Epithelial cell of alveolus of lung (primary cell): ENCODE measurements around the gene UBN1. TPM values are rescaled to one million over a fixed set of nuclear protein-coding genes. Genes with fewer than 3 reads are reported as not detected.

Source experiments
- total RNA-seq: library from RNA; depleted of rRNA; stranded (reverse); fragments of >200 nt; gene quantifications from 2 replicates; pipeline ENCODE4 v1.2.1, GENCODE V29; 2015

The UBN1 gene, protein sequence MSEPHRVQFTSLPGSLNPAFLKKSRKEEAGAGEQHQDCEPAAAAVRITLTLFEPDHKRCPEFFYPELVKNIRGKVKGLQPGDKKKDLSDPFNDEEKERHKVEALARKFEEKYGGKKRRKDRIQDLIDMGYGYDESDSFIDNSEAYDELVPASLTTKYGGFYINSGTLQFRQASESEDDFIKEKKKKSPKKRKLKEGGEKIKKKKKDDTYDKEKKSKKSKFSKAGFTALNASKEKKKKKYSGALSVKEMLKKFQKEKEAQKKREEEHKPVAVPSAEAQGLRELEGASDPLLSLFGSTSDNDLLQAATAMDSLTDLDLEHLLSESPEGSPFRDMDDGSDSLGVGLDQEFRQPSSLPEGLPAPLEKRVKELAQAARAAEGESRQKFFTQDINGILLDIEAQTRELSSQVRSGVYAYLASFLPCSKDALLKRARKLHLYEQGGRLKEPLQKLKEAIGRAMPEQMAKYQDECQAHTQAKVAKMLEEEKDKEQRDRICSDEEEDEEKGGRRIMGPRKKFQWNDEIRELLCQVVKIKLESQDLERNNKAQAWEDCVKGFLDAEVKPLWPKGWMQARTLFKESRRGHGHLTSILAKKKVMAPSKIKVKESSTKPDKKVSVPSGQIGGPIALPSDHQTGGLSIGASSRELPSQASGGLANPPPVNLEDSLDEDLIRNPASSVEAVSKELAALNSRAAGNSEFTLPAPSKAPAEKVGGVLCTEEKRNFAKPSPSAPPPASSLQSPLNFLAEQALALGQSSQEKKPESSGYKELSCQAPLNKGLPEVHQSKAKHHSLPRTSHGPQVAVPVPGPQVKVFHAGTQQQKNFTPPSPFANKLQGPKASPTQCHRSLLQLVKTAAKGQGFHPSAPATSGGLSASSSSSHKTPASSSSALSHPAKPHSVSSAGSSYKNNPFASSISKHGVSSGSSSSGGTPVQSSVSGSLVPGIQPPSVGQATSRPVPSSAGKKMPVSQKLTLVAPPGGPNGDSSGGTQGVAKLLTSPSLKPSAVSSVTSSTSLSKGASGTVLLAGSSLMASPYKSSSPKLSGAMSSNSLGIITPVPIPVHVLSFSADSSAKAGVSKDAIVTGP (N-terminal part only)
- 16.2 and 22.8 TPM in 2 replicates for total RNA-seq

DNA sequence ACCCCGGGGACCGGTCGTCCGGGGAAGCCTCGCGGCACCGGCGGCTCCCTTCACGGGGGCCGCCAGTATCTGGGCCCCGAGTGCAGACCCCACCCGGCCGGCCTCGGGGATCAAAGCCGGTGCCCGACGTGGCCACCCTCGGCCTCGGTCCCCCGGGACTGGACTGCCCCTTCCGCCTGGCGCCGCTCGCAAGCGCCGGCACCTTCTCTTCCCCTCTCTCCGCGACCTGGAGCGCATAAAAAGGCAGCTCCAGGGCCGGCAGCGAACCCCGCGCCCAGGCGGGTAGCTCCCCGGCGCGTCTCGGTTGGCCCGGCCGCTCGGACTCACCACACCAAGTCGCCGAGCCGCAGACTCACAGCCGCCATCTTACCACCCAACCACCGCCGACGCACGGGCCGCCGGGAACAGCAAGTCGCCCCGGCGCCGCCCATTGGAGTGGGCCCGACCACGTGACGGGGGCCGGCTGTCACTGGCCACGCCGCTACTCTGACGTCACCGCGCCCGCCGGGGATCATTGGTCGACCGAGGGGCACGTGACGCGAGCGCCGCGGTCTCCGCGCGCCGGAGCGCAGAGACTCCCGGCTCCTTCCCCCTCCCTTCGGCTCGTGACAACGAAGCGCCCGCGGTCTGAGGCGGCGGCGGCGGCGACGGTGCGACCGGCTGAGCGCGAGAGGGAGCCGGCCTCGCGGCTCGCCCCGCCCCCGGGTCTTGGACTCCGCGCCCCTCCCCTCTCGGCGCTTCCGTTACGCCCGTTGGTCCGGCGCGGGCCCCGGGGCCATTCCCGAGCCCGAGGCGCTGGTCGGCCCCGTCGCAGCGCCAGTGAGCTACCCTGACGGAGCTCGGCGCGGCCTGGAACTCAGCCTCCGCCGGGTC, at the start of gene UBN1, which contains the start of gene GLYR1:
Gene UBN1 (plus strand): TSS at position 581 of the 873 bp plus-strand sequence. CDS start 5,437 bp downstream, outside the sequence.
Gene GLYR1 (minus strand): TSS at position 388 of the 873 bp plus-strand sequence. CDS start 23 bp downstream, at position 365.

DNA sequence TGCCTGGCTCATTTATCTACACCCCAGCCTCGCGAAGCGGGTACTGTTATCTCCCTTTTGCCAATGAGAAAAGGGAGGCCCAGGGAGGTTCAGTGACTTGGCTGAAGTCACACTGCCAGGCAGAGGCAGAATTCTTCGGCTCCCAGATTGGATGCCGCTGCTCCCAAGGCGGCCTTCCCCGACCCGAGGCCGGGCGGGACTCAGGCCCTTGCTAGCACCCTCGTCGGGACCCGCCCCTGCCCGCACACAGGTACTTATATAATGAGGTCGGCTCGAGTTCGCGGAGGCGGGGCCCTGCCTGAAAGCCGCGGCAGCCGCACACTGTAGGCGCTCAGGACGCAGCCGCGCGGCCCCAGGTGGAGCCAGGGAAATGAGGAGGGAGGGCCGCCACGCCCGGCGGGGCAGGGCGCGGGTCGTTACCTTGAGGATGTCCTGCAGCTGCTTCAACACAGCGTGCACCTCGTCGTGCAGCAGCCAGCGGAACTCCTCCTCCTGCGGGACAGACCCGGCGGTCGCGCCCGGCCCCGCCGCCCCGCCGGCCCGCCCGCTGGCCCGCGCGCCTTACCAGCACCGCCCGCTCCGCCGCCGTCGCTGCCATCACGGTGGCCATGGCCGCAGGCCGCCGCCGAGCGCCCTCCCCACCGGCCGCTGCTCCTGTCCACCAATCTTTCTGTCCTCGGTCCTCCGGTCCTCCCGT, 45.2 kb upstream of the UBN1 start, which contains the start of gene ROGDI:
Gene ROGDI (minus strand): TSS at position 672 of the 697 bp plus-strand sequence. CDS start 62 bp downstream, at position 610.

Other genes with a start within 250 kb of the UBN1 start
- gene UBALD1, start 232.6 kb upstream of the UBN1 start, total RNA-seq, result 12.5 and 14.0 TPM in 2 replicates
- 39.0 and 55.3 TPM in 2 replicates for gene MGRN1, start 222.7 kb upstream of the UBN1 start, total RNA-seq
- gene NUDT16L1, start 153.9 kb upstream of the UBN1 start, total RNA-seq, result 23.6 and 34.0 TPM in 2 replicates
- gene ANKS3, start 113.2 kb upstream of the UBN1 start, total RNA-seq, result 9.6 and 12.3 TPM in 2 replicates
- under 0.01 and 0.08 TPM in 2 replicates for gene DNAAF8, start 112.9 kb upstream of the UBN1 start, total RNA-seq
- 8.4 and 12.5 TPM in 2 replicates for gene ZNF500, start 80.3 kb upstream of the UBN1 start, total RNA-seq
- gene SEPTIN12, start 59.1 kb upstream of the UBN1 start, total RNA-seq, result not detected in 2 replicates
- not detected in 2 replicates for gene SMIM22, start 52.1 kb upstream of the UBN1 start, total RNA-seq
- 12.9 and 19.8 TPM in 2 replicates for gene ROGDI, start 44.8 kb upstream of the UBN1 start, total RNA-seq
- gene GLYR1, start 193 bp upstream of the UBN1 start, total RNA-seq, result 30.6 and 36.9 TPM in 2 replicates
- gene PPL, start 89.7 kb downstream of the UBN1 start, total RNA-seq, result 1.3 and 7.2 TPM in 2 replicates
- not detected in 2 replicates for gene SEC14L5, start 110.8 kb downstream of the UBN1 start, total RNA-seq
- gene NAGPA, start 186.5 kb downstream of the UBN1 start, total RNA-seq, result 12.0 and 25.2 TPM in 2 replicates
- gene C16orf89, start 218.5 kb downstream of the UBN1 start, total RNA-seq, result 0.13 and 0.80 TPM in 2 replicates
- 38.7 and 51.7 TPM in 2 replicates for gene ALG1, start 224.4 kb downstream of the UBN1 start, total RNA-seq